Stimulated activated CD4-positive, alpha-beta T cell treated with anti-CD3 and anti-CD28 coated beads, TNF-alpha, amount 100 ng/mL, for 4 hours (primary cell): ENCODE data around the gene FAM131A.
A peak's percentile ranks its signal among the peaks of the same experiment; 100 is the strongest.

ENCODE experiments used
- DNase-seq, 3 experiments: peaks; one replicate each; pipeline ENCODE4 v3.0.0-alpha.2; 2020; ENCODE audit warnings: low read depth in 3 of 3

The FAM131A gene, protein sequence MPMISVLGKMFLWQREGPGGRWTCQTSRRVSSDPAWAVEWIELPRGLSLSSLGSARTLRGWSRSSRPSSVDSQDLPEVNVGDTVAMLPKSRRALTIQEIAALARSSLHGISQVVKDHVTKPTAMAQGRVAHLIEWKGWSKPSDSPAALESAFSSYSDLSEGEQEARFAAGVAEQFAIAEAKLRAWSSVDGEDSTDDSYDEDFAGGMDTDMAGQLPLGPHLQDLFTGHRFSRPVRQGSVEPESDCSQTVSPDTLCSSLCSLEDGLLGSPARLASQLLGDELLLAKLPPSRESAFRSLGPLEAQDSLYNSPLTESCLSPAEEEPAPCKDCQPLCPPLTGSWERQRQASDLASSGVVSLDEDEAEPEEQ

DNA sequence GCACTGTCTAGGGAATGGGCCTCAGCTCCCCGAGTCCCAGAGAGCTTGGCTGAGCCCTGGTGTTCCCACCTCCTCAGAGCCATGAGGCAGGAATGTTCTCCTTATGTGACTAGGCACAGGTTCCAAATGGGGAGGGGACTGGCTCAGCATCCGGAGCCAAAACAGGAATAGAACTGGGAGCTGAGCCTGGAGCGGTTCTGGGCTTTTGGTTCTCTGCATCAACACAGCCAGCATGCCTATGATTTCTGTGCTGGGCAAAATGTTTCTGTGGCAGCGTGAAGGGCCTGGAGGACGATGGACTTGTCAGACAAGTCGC, at the start of gene FAM131A:
Gene FAM131A (plus strand): TSS at position 202 of the 316 bp plus-strand sequence. CDS start 31 bp downstream, at position 233.
- DNase-seq: no peak

DNA sequence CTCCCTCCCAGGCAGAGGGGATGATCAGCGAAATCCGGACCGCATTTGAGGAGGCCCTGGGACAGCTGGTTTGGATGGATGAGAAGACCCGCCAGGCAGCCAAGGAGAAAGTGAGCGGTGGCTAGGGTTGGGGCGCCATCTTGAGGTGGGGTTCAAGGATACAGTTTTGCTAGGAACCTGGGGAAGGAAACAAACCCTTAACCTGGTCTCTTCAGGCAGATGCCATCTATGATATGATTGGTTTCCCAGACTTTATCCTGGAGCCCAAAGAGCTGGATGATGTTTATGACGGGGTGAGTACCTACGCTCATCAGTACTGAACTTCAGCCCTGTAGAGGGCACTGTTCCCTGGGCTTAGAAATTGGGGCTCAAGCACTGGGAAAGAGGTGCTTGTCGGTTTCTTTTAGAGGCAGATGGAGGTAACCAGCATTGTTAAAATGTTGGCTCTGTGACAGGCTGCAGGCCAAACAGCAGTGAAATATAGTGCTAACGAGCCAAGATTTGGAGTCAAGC, 47.9 kb upstream of the FAM131A start:
- DNase-seq: peak; percentile 41 to 49 (median 46)

DNA sequence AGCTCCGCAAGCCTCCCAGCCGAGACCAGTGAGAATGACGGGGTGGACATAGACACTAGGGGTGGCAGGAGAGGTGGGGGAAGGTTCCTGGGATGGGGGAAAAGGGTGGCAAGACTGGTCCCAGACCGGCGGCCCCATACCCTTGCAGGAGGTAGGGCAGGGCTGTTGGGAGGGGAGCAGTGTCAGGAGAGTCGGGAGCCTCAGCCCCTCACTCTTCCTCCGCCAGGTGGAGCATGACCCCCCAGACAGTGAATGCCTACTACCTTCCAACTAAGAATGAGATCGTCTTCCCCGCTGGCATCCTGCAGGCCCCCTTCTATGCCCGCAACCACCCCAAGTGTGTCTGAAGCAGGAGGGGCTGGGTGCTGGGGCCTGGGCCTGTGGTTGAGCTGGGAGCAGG, 47.1 kb upstream of the FAM131A start:
- no peak for DNase-seq

DNA sequence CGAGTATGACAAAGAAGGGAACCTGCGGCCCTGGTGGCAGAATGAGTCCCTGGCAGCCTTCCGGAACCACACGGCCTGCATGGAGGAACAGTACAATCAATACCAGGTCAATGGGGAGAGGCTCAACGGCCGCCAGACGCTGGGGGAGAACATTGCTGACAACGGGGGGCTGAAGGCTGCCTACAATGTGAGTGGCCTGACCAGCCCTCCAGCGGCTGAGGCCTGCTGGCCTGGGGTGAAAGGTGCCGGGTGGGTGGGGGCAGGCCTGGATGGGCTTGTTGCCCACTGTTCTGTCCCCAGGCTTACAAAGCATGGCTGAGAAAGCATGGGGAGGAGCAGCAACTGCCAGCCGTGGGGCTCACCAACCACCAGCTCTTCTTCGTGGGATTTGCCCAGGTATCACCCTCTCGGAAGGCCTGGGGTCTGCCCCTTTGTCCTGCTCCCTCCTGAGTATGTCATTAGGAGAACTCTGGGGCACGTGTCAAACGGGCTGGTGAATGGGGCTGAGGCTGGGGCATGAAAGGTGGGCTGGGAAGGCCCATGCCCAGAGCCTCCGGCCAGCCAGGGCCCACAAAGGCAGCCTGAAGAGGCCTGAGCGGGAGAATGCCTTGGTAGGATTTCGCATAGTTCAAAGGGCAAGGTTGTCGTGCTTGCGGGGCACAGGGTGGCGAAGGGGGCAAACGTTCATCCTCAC, 46.2 kb upstream of the FAM131A start:
- DNase-seq: no peak

DNA sequence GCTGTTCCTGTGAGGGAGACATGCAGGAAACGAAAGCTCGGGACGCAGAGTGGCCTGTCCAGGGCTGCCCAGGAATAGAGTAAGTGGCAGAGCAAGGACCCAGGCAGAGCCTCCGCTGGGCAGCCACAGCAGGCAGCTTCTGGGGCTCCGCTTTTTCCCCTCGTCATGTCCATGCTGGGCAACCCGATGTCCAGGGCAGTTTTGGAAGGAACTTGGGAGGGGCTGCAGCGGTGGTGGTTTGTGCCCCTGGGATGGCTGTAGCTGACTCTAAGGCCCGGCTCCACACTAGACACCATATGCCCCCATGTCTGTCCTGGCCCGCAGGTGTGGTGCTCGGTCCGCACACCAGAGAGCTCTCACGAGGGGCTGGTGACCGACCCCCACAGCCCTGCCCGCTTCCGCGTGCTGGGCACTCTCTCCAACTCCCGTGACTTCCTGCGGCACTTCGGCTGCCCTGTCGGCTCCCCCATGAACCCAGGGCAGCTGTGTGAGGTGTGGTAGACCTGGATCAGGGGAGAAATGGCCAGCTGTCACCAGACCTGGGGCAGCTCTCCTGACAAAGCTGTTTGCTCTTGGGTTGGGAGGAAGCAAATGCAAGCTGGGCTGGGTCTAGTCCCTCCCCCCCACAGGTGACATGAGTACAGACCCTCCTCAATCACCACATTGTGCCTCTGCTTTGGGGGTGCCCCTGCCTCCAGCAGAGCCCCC, 45.5 kb upstream of the FAM131A start:
- no peak for DNase-seq

DNA sequence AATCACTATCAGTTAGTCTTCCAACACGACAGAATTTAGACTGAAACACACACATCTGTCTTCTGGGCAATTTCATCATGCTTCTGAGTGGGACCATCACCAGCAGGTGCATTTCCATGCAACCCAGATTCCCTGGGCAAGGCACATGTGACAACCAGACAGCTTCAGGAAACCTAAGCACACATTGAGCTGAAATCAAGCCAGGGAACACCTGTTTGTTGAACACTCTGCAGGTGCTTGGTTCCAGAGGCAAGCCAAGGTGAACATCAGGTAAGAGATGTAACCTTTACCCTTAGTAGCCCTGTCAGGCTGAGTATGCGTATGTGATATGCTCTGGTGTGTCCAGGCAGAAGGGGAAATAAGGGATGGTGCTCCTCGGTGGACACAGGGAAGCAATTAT, 41.6 kb upstream of the FAM131A start:
- DNase-seq: no peak

DNA sequence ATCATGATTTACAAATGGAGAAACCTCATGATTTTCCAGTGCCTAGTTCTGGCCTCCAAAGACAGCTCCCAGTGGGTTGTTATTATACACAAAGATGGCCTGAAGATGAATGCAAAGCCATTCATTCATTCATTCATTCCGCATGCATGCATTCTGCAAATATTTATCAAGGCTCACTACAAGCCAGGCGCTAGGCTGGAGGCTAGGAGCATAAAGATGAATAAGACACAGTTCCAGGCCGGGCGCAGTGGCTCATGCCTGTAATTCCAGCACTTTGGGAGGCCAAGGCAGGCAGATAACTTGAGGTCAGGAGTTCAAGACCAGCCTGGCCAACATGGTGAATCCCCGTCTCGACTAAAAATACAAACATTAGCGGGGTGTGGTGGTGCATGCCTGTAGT, 40.8 kb upstream of the FAM131A start:
- no peak for DNase-seq

DNA sequence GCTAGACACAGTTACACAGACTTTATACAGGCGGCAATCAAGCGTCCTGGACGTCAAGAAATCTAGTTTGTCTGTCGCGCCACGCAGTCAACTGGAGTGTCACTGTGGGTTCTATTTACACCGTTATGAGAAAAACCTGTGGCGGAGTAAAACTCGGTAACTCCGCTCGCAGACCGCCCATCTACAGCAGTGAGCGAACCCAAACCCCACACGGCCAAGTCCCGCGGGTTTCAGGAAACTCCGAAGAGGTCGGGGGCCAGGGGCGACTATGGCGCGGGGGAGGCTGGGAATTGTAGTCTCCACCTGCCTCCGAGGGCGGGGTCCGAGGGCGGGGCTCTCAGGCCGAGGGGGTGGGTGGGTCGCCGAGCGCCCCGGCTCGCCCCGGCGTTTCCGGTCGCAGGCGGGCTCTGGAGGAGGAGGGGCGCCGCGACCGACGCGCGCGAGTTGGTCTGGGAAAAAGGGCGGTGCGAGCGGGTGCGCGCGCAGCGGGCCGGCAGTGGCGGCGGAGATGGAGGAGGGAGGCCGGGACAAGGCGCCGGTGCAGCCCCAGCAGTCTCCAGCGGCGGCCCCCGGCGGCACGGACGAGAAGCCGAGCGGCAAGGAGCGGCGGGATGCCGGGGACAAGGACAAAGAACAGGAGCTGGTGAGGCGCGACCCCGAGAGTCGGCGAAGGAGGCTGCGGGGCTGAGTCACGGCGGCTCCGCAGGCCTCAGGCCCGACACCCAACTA, 38.5 kb upstream of the FAM131A start, which contains the start of gene PSMD2:
Gene PSMD2 (plus strand): TSS at position 483 of the 729 bp plus-strand sequence. CDS start 26 bp downstream, at position 509.
- DNase-seq: peak; percentile 97 to 98 (median 98)

DNA sequence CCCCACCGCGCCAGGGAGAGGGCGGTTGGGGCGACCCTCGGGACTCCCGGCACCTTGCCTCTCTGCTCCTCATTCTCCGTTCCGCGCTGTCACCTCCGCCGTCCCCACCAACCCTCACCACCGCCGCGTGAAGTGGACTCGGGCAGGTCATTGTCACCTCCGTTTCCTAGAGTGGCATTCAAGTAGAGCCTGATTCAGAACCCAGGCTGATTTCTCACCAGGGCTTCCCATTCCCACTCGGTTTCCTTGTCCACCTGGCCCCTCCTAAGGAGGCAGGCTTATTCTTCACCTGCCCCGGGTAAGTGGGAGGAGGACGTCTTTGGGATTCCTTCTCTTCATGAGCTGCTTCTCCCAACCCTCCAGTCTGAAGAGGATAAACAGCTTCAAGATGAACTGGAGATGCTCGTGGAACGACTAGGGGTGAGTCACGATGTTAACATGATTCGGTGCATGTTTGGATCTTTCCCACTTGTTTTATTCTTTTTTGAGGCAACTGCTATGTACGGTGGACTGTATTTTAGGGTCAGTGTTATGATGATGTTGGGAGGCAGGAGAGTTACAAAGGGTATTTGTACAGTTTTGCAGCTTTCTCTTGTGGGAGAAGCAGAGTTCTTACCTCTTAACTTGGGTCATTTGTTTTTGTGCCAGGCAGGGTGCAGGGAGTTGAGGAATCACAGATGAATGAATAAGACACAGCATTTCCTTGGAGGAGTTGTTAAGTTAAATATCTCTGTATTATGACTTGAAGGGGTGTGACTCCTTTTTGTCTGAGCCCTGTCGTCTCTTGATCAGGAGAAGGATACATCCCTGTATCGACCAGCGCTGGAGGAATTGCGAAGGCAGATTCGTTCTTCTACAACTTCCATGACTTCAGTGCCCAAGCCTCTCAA, 37.7 kb upstream of the FAM131A start:
- no peak for DNase-seq

DNA sequence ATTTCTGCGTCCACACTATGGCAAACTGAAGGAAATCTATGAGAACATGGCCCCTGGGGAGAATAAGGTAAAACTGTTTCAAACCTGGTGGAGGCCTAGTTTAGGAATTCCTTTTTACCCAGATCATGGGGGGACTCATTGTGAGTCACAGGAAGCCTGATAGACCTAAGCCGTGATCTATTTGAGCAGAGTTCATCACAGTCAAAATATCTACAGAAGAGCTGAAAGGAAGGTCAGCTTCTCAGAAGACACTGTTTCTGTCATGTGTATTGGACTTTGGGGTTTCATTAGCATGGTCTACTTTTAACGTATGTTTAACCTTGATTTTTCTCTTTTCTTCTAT, 37.1 kb upstream of the FAM131A start:
- DNase-seq: no peak

DNA sequence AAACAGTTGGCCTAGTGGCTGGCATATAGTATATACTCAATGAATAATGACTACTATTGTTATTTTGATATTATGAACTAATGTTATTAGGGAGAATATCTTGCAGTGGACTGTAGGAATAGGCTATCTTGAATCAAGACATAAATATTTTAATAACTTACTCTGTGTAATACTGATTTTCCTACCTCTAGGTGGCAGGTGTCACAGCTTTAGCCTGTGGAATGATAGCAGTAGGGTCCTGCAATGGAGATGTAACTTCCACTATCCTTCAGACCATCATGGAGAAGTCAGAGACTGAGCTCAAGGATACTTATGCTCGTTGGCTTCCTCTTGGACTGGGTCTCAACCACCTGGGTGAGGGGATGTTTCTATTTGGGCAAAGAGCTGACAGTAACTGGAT, 31.8 kb upstream of the FAM131A start:
- DNase-seq: no peak

DNA sequence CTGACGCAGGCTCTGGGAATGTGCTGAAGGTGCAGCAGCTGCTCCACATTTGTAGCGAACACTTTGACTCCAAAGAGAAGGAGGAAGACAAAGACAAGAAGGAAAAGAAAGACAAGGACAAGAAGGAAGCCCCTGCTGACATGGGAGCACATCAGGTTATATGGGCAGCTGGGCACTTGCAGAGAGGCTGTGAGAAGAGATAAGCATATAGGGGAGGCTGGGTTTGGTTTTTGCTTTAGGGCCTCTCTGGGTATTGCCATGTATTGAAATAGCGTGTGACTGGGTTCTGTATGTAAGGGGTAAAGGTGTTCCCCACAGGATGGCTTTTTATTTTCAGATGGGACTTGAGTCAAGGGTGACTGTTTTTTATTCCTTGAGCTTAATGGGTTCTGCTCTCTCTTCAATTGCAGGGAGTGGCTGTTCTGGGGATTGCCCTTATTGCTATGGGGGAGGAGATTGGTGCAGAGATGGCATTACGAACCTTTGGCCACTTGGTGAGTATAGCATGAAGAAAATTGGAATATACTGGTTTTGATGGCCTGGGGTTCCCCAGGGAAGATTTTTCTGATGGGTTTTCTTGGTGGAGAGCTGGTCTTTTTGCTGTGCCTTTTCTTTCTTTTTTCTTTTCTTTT, 30.9 kb upstream of the FAM131A start:
- no peak for DNase-seq

DNA sequence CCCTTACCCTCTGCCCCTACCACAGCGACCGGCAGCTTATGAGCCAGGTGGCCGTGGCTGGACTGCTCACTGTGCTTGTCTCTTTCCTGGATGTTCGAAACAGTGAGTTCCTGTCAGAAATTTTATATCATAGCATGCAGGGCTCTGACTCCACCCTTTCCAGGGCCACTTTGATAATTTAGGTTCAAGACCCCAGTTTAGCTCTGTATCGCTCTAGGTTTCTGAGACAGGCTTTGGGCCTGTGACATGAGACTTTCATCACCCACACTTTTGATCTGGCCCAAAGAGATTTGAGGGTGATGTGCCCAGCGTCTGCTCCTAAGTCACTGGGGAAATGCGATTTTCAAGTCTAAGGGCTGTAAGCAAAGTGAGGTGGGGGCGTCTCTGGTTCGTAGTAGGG, 29.5 kb upstream of the FAM131A start:
- no peak for DNase-seq

DNA sequence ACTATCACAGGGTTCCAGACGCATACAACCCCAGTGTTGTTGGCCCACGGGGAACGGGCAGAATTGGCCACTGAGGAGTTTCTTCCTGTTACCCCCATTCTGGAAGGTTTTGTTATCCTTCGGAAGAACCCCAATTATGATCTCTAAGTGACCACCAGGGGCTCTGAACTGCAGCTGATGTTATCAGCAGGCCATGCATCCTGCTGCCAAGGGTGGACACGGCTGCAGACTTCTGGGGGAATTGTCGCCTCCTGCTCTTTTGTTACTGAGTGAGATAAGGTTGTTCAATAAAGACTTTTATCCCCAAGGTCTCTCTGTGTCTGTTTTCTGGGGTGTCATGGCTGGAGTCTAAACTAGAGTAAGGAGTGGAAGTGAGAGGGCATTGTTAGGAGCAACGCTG, 28.7 kb upstream of the FAM131A start:
- no peak for DNase-seq

DNA sequence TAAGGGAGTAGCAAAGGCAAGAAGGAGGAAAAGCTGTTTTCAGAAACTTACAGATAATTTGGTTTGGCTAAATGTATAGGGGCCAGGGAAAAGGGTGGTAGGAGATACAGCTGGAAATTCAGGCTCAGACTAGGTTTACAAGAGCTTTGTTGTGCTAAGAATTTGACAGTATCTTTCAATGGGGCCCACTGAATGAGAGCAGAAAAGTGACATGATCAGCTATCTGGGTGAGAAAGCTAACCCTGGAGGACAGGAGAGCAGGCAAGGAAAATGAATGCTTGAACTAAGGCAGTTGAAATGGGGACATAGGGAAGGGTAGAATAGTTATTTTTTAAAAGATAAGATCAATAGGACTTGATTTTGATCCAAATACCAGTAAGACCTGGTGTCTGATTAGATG, 25.8 kb upstream of the FAM131A start:
- DNase-seq: no peak

DNA sequence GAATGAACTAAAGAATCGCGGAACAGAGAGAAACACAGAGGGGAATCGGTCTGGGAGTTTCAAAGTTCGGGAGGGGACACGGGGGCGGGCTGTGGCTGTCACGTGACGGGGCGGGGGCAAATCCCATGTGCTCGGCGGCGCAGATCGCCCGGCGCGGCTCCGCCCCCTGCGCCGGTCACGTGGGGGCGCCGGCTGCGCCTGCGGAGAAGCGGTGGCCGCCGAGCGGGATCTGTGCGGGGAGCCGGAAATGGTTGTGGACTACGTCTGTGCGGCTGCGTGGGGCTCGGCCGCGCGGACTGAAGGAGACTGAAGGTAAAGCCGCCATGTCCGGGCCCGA, 23.1 kb upstream of the FAM131A start, which contains the start of gene EIF4G1:
Gene EIF4G1 (plus strand): TSS at position 244 of the 337 bp plus-strand sequence. CDS start 1,191 bp downstream, outside the sequence.
- DNase-seq: peak; percentile 86 to 90 (median 86)

DNA sequence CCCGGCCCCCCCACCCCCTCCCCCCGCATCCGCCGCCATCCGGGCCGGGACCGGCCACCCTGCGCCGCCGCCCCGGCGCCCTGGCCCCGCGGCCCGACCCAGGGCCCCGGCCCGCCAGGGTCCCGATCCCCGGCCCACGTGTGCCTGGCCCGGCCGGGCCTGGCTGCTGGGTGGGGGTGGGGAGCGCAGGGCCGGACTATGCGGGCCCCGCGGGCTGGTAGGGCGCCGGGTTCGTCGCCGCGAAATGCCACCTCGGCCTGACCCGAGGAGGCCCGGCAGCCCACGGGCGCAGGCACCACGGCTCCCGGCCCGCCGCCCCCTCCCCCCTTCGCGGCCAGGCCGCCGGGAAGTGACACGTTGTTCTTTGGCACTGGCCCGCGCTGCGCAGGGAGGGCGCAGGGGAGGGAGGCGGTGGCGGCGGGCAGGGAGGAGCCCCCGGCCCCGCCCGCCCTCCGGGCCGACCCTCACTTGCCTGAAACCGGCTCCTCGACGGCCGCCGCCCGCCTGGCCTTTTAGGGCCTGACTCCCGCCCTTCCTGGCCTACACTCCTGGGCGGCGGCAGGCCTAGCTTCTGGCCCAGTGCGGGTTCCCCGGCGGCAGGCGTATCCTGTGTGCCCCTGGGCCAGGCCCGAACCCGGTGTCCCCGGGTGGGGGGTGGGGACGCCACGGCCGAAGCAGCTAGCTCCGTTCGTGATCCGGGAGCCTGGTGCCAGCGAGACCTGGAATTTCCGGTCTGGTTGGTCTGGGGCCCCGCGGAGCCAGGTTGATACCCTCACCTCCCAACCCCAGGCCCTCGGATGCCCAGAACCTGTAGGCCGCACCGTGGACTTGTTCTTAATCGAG, 22.5 kb upstream of the FAM131A start:
- DNase-seq: peak in 2 of 3 experiments; percentile 36 to 46

DNA sequence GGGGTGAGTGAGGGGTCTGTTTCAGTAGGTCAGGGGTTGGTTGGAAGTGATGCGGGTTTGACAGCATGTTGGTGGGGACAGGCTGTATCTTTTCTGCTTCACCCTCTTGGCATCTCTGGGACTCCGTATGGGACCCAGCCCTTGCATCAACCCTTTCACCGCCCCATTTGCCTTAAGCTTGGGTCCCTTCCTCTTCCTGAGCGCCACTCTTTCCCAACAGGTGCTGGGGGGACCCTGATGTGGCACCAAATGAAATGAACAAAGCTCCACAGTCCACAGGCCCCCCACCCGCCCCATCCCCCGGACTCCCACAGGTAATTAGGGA, 21.9 kb upstream of the FAM131A start:
- no peak for DNase-seq

DNA sequence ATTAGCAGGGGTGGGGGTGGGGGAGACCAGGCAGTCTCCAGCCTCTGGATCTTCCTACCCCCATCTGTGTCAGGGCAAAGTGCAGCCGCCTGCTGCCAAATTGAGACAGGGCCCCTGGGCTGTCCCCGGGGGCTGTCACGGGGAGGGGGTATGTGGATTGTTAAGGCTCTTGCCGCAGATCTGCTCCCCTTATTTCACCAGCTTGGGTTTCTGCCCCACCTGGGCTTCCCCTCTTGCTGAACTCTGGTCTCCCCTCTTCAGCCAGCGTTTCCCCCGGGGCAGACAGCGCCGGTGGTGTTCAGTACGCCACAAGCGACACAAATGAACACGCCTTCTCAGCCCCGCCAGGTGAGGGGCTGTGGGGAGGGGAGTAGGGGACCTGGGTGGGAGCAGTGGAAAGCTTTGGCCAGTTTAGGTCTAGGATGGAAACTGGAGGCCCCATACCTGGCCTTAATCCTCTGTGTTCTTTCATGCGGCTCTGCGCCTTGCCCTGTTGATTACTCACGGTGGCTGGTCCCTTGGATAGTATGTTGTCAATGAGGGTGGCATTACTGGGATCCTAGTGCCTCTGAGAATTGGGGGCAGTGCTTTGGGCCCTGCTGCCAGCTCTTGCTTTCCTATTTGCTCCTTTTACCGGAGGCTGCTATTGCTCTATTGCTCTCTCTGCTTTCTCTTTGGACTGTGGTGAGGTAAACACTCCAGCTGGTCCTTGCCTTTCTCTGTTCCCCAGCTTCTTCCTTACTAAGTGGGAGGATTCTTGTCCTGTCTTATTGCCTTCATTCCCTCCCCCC, 21.3 kb upstream of the FAM131A start:
- no peak for DNase-seq
